Activated T-cell treated with anti-CD3 and anti-CD28 coated beads, Interleukin-2, amount 50 U/mL, for 4 hours (primary cell): ENCODE measurements around the gene NSMF. TPM values are rescaled to one million over a fixed set of nuclear protein-coding genes. Genes with fewer than 3 reads are reported as not detected.
"Not testable (repeated sequence)": the region's sequence is repeated elsewhere in the genome, so short reads cannot be mapped to it uniquely, and the experiment has no call there.

Experiments used
- ATAC-seq, 2 donors: fragments of 200-7000 bp; cut with Tn5 transposase; one replicate each; pipeline ENCODE4 v1.10.0; 2021
- DNase-seq: peaks from one replicate; pipeline ENCODE4 v3.0.0-alpha.2; 2020
- H3K27me3 Mint-ChIP-seq: one replicate; pipeline ENCODE4 v1.8.0; 2021; ENCODE audit warnings: low read depth, mixed read lengths
- H3K36me3 Mint-ChIP-seq: one replicate; pipeline ENCODE4 v1.8.0; 2022; ENCODE audit warnings: mixed read lengths; ENCODE audit not compliant: insufficient read depth
- H3K4me1 Mint-ChIP-seq: one replicate; pipeline ENCODE4 v1.8.0; 2021; ENCODE audit warnings: low read depth, mixed read lengths
- H3K4me3 Mint-ChIP-seq: one replicate; pipeline ENCODE4 v1.8.0; 2021; ENCODE audit warnings: mild to moderate bottlenecking, moderate library complexity, mixed read lengths
- H3K9me3 Mint-ChIP-seq: one replicate; pipeline ENCODE4 v1.8.0; 2021; ENCODE audit warnings: mixed read lengths
- total RNA-seq, 3 donors: library from RNA; stranded (reverse); gene quantifications; one replicate each; pipeline ENCODE4 v1.2.1, GENCODE V29; 2021

Gene NSMF
- total RNA-seq, 3 donors from 2014 or later: 69.5 to 89.1 (median 87.7) TPM

DNA sequence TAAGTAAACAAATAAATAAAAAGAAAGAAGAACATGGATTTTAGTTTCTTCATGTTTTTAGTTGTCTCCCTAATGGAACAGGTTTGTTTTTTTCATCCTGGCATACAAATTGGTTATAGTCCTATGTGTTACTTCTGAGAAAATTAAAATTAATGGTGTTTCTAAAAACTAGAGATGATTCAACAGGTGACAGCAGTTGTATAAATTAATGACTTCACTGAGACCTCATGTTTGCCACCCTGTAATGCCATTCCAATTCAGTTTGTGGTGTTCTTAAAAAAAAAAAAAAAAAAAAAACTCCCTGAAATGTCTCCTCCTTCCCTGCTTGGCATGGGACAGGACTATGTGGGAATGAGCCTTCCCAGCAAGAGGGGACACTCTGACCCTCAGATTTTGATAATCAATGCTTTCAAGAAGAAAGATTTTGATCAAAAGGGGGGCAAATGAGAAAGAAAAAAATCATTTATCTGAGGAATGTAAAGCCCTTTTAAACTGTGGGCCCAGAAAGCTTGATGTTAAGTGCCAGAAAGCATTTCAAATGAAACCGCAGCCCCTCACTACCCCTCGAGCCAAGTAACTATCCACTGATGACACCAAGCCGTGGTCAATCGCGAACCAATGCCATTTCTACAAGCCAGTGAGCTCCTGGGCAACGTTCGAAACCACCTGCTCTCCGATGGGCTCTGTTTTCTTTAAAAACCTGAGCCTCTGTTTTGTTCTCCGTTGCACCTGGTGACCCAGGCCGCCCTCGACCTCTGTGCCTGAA is 37.1 kb downstream of the NSMF start:
- H3K27me3 Mint-ChIP-seq: no peaks in the 10 kb centered on the region
- no peaks in the 10 kb centered on the region for H3K36me3 Mint-ChIP-seq
- no peak for ATAC-seq
- H3K4me3 Mint-ChIP-seq: peak overlapping the region; percentile 82
- H3K9me3 Mint-ChIP-seq: no peaks in the 10 kb centered on the region
- peaks cover 17% of the 10 kb centered on the region for H3K4me1 Mint-ChIP-seq
- DNase-seq: no peak

DNA sequence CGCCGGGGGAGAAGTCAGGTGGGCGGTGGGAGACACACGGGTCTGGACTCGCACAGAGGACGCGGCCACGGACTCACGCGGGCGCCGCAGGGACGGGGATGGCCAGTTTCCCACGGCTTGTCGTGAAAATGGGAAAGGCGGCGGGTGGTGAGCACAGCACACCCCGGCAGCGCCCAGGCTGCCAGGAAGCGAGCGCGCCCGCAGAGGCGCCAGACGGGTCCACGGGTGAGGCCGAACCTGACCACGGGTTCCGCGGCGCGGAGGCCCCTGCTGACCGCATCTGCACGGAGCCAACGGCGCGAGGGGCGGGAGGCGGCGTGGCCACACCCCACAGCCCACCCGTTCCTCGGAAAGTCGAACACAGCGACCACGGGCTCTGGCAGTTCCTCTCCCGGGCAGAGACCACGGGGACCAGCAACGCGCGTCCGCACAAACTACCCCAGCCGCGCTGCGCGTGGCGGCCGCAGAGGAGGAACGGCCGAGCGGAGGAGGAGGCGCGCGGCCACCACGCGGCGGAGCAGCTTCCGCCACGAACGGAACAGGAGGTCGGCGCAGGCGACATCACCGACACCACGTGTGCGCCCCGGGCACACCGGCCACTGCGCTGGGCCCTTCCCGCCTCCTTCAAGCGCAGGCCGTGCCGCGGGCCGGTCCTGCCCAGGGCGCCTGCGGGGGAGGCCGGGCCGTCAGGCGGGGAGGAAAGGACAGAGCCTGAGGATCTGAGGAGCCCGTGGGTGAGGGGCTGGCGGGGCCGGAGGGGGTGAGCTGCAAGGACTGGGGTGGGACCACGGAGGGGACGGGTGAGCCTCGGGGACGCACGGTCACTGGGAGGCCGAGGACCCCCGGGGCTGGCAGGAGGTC is 41.7 kb downstream of the NSMF start:
- DNase-seq (no peak), ATAC-seq (peak; percentile 48 to 67)
- H3K9me3 Mint-ChIP-seq: no peaks in the 10 kb centered on the region
- H3K27me3 Mint-ChIP-seq: no peaks in the 10 kb centered on the region
- H3K4me3 Mint-ChIP-seq: peak overlapping the region; percentile 60
- peaks cover 2% of the 10 kb centered on the region for H3K36me3 Mint-ChIP-seq
- peaks cover 15% of the 10 kb centered on the region for H3K4me1 Mint-ChIP-seq

DNA sequence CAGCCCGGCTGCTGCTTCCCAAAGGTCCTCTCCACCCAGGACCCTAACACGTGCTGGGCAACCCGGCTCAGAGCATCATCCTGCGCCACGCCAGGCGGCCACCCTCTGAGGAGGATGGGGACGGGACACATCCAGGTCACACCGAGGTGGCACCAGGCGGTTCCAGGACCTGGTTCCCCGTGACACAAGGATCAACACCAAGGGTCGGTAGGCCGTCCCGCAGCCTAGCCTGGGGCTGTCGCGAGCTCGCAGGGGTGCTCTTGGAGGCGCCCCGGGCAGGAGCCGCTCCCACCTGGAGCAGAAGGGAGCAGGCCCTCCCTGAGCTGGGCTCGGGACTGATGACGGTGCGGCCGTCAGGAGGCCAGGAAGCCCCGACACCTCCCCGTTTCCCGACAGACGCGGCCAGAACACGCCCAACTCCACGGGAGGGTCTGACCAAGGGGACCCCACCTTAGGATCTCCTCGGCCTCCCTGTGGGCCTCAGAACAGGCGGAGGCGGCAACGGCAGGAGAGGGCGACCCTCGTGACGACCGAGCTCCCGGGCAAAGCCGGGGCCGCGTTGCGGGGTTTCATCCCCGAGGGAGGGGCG is 42.5 kb downstream of the NSMF start:
- Mint-ChIP-seq H3K4me3 (no peak overlapping the region), H3K27me3 (no peaks in the 10 kb centered on the region), H3K9me3 (no peaks in the 10 kb centered on the region), H3K36me3 (peaks cover 2% of the 10 kb centered on the region), H3K4me1 (peaks cover 7% of the 10 kb centered on the region)
- ATAC-seq: peak in 1 of 2 donors; percentile 13
- no peak for DNase-seq

DNA sequence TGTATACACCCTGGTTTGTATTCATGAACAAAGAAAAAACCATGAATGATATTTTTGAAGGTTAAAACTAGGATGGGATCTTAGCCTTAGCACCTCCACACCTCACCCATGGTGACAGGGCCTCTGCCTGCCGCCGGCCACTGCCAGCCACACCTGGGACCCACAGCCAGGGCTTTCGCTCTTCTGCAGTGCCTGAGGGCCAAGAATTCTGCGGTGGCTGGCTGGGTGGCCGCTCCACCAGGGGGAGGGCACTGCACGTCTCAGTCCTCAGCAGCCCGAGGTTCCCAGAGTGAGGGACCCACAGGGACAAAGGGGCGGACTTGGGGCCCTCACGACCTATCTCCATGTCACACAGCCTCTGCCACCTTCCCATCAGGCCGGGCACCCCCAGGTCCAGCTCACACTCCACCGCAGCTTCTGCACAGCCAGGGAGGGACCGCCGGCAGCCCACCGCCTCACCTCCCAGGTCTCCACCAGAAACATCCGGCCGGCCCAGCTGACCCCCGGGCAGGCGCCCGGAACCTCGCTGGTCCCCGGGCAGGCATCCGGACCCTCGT is 43.0 kb downstream of the NSMF start:
- peaks cover 5% of the 10 kb centered on the region for H3K4me1 Mint-ChIP-seq
- peaks cover 2% of the 10 kb centered on the region for H3K36me3 Mint-ChIP-seq
- H3K9me3 Mint-ChIP-seq: no peaks in the 10 kb centered on the region
- no peak for DNase-seq
- H3K27me3 Mint-ChIP-seq: no peaks in the 10 kb centered on the region
- no peak for ATAC-seq
- H3K4me3 Mint-ChIP-seq: no peak overlapping the region

DNA sequence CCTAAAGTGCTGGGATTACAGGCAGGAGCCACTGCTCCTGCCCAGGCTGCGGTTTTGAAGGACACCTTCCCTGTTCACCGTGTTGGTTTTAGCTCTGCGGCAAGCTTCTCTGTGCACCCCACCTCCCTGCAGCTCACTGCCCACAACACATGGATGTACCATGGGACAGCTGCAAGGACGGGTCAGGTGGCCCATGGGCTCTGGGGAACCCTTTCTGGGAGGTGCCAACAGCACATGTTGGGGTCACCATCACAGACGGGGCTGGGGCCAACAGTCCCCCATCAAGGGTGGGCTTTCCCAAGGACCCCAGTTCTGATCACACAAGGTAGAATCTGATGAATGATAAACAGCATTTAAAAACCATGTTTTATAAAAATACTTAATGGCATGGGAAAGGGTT is 43.7 kb downstream of the NSMF start:
- ATAC-seq (no peak), DNase-seq (no peak)
- Mint-ChIP-seq H3K36me3 (peaks cover 2% of the 10 kb centered on the region), H3K4me3 (no peak overlapping the region), H3K9me3 (no peaks in the 10 kb centered on the region), H3K27me3 (no peaks in the 10 kb centered on the region), H3K4me1 (peaks cover 6% of the 10 kb centered on the region)

DNA sequence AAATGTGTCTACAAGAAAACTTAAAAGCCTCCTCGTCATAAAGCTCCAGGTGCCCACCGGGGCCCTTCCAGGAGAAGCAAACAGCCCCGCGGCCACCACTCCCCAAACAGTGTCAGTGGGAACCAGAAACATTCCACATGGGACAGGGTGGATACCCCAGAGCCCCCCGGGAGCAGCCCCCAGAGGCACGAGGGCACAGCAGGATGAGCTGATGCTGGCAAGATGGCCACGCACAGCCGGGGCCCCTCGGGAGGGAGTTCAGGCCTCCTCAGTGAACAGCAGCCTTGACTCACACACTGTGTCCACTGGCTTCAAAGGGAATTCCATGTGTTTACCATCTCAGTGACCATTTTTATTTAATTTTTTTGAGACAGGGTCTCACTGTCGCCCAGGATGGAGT is 46.7 kb downstream of the NSMF start:
- Mint-ChIP-seq H3K36me3 (peaks cover 2% of the 10 kb centered on the region), H3K27me3 (no peaks in the 10 kb centered on the region), H3K9me3 (no peaks in the 10 kb centered on the region), H3K4me3 (no peak overlapping the region), H3K4me1 (peaks cover 8% of the 10 kb centered on the region)
- DNase-seq (no peak), ATAC-seq (no peak)

DNA sequence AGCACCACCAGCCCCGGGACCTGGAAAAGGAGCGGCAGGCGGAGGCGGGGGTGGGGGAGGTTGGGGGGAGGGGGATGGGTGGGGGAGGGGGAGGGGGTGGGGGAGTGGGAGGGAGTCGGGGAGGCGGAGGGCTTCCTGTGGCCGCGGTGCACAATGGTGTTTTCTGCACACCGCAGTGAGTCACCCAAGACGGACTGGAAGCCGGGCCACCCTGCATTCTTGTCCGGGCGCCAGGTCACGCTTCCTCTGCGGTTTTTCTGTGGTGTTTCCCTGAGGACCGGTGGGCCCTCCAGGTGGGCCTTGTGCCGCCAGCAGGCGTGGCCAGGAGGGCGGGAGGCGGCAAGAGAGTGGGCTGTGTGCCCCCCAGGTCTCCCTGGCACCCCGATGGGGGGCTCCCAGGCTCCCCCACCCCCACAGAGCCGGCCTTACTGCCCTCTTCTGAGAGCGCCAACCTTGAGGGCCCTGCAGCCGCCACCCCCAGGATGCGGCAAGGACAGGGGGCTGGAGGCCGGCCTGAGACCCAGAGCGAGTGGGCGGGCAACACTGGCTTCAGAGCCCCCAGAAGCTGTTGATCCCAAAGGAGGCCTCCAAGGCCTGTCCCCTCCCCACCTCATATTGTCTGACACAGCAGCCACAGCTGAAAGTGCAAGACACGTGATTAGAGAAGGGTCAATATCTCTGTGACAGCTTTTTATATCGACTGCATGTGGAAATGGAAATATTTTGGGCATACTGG is 47.3 kb downstream of the NSMF start:
- Mint-ChIP-seq H3K4me3 (no peak overlapping the region), H3K27me3 (no peaks in the 10 kb centered on the region), H3K36me3 (peaks cover 2% of the 10 kb centered on the region), H3K9me3 (no peaks in the 10 kb centered on the region), H3K4me1 (peaks cover 8% of the 10 kb centered on the region)
- no peak for ATAC-seq
- DNase-seq: no peak

DNA sequence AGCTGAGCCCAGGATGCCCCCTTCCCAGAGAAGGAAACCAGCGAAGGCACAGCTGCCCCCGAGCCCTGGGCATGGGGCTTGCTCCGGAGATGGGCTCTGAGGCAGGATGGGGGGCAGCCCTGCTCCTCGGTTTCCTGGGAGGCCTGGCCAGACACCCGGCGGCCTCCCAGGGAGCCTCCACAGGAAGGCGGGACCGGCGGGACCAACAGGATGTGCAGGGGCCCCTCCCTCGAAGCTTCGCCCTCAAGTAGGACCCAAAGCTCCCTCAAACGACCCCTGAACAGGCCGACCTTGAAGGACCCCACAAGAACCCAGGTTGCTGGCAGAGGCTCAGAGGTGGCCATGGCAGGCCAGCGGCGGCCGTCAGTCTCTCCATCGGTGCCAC is 47.9 kb downstream of the NSMF start:
- peaks cover 2% of the 10 kb centered on the region for H3K36me3 Mint-ChIP-seq
- peaks cover 8% of the 10 kb centered on the region for H3K4me1 Mint-ChIP-seq
- ATAC-seq (no peak), DNase-seq (no peak)
- H3K9me3 Mint-ChIP-seq: no peaks in the 10 kb centered on the region
- no peaks in the 10 kb centered on the region for H3K27me3 Mint-ChIP-seq
- no peak overlapping the region for H3K4me3 Mint-ChIP-seq

DNA sequence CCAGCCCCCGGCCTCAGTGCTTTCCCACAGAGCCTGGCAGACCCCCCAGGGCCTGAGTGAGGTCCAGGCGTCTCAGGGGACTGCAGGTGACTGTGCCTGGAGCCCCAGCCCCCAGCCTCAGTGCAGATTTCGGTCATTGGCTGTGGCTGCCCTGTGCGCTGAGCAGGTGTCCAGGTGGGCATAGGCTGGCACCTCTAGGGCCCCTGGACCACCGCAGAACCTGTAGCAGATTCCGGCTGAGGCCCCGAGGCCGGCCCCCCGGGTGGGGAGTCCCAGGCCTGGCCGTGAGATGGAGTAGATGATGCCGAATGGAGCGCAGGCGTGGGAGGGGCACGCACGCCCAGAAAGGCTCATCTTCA is 48.3 kb downstream of the NSMF start:
- H3K9me3 Mint-ChIP-seq: no peaks in the 10 kb centered on the region
- H3K4me3 Mint-ChIP-seq: no peak overlapping the region
- peaks cover 2% of the 10 kb centered on the region for H3K36me3 Mint-ChIP-seq
- no peak for ATAC-seq
- H3K4me1 Mint-ChIP-seq: peaks cover 10% of the 10 kb centered on the region
- no peaks in the 10 kb centered on the region for H3K27me3 Mint-ChIP-seq
- no peak for DNase-seq

DNA sequence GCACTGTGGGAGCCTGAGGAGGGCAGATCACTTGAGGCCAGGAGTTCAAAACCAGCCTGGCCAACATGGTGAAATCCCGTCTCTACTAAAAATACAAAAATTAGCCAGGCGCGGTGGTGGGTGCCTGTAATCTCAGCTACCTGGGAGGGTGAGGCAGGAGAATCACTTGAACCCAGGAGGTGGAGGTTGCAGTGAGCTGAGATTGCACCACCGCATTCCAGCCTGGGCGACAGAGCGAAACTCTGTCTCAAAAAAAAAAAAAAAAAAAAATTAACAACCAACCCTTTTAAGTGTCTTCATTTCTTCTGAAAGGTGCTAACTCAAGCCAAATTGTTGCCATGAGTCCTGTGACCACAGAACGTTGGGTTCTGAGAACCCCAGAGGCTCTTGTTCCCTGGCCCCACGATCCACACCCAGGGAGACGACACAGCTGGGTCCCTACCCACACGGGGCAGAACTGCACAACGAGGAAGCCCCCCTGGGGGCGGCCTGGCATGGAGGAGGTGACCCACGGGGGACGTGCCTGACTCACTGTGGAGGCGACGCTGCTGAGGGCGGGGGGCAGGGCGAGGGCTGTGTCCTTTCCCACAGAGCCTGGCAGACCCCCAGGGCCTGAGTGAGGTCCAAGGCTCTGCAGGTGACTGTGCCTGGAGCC is 48.8 kb downstream of the NSMF start:
- not testable (repeated sequence) for ATAC-seq, H3K36me3 Mint-ChIP-seq, H3K9me3 Mint-ChIP-seq, H3K27me3 Mint-ChIP-seq, H3K4me3 Mint-ChIP-seq, DNase-seq
- peaks cover 10% of the 10 kb centered on the region for H3K4me1 Mint-ChIP-seq

DNA sequence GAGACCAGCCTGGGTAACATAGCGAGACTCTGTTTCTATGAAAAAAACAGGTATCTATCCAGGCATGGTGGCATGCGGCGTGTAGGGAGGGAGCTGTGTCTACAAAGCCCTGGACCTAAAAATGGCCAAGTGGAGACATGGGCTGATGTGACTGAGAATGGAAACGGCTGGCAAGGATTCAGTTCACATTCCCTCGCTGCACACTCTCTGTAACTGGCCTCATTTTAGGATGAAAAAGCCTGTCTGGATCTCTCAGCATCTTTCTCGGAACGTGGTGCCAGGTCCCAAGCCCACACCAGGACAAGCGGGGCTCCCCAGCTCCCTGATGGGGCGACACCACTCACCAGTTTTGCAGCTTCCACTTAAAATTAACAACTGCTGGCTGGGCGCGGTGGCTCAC is 49.6 kb downstream of the NSMF start:
- H3K4me3 Mint-ChIP-seq: no peak overlapping the region
- H3K36me3 Mint-ChIP-seq: peaks cover under 1% of the 10 kb centered on the region
- H3K9me3 Mint-ChIP-seq: no peaks in the 10 kb centered on the region
- ATAC-seq: no peak
- no peak for DNase-seq
- no peaks in the 10 kb centered on the region for H3K27me3 Mint-ChIP-seq
- peaks cover 10% of the 10 kb centered on the region for H3K4me1 Mint-ChIP-seq

DNA sequence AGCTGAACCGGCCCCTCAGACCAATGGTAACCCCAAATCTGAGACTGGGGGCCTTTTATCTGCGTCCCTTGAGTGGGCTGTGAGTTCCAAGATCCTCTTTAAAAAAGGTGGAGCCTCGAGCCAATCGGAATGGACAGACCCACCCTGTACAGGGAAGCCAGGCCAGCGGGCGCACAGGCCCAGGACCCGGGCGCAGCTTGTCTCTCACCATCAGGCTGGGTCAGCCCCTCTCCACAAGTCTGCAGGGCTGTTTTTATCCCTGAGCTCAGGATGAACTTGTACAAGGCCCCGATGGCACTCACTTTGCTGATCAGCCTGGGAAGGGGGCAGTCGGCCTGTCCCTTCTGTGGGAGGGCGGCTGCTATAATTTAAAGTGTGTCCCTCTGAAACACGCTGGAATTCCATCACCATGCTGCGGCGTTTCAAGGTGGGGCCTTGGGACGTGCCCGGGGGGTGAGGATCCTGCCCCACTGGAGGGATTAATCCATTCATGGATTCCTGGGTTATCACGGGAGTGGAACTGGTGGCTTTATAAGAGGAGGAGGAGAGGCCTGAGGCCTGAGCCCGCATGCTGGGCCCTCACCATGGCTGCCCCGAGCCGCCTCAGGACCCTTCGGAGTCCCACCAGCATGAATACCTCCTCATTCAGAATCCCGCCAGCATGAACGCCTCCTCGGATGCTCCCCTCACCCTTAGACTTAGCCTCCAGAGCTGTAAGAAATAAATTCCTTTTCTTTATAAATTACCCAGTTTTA is 50.3 kb downstream of the NSMF start:
- ATAC-seq (no peak), DNase-seq (no peak)
- Mint-ChIP-seq H3K4me1 (peaks cover 8% of the 10 kb centered on the region), H3K27me3 (no peaks in the 10 kb centered on the region), H3K9me3 (no peaks in the 10 kb centered on the region), H3K36me3 (no peaks in the 10 kb centered on the region), H3K4me3 (no peak overlapping the region)

DNA sequence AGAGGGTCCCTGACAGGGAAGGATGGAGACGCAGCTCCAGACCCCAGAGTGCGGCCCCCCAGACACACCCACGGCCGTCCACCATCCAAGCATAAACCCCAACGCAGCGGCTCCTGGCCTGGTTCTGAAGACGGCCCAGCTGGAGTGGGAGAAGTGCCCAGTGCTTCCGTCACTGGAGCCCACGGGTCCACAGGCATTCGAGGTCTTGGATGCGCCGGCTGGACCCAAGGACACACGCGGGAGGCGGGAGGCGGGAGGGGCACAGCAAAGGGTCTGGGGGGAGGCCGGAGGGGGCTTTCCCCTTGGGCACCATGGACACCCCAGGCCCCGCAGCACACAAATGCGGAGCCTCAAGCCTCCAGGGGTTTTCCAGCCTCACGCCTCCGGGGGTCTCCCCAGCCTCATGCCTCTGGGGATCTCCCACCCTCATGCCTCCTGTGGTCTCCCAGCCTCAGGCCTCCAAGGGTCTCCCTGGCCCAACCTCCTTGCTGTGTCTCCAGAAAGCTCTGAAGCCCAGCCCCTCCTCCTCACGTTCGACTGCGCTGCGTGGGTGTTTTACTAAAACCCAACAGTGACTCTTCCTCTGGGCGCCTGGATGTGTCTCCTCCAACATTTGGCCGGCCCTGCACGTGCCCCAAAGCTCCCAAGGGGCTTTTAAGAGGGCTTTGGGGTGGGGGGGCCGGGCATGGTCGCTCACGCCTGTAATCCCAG is 51.4 kb downstream of the NSMF start:
- DNase-seq (no peak), ATAC-seq (no peak)
- Mint-ChIP-seq H3K4me1 (peaks cover 7% of the 10 kb centered on the region), H3K36me3 (no peaks in the 10 kb centered on the region), H3K27me3 (no peaks in the 10 kb centered on the region), H3K9me3 (no peaks in the 10 kb centered on the region), H3K4me3 (no peak overlapping the region)
